ENCODE data around the gene ASCC2.

ASCC2 gene

GRCh38 chr22:29751669-29752068 lies 86.4 kb downstream of the ASCC2 start:
- DNase-seq, result no peak

DNA sequence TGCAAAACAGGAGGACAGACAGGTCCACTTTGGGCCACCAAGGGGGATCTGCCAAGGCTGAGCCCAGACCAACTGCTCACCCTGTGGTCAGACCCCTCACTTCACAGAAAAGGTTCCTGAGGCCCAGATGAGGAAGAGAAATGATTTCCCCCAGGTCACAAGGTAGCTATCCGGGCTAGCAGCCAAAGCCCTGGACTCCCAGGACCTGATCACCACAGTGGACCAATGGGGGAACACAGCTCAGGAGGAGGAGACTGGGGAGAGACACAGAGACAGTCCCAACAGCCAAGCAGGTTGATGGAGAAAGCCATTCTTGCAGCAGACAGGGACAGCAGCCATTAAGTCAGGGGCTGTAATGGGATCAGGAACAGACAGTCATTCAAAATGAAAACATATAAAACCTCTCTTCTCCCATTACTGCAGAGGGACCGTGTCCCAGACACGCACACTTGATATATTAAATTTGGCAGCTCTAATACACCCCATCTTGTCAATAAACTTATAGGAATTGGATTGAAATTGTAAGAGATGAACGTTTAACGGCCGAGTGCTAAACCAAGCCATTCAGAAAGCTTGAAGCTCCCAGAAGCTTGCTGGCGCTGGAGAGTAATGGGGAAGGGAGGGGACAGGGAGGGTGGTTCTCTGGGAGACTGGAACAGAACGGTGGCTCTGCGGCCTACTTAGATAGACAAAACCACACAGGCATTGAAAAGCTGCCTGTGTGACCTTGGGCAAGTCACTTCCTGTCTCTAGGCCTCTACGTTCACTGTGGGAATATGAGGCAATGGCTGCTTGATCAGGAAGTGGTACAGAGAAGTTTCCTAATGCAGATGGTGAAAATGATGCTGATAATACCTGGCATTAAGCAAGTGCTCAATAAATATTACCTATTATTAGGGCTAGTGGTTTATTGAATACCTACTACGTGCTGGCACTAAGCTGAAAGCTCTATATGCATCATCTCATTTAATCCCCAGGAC lies 87.2 kb downstream of the ASCC2 start:
- peak; percentile 89 for DNase-seq

DNA sequence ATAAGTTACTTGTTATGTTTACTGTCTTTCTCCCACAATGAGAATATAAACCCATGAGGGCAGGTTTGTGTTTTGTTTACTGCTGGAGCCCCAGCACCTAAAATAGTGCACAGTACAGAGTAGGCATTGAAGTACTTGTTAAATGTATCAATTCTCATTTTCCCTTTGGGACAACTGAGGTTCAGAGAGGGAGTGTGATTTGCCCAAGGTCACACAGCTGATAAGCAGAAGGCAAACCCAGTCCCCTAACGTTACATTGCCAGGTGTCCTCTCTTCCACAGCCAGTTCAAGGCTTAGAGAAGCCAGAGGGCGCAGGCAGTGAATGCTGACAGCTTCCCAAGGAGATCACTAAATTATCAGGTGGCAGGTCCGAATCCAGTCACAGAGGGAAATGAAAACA lies 88.0 kb downstream of the ASCC2 start:
- DNase-seq, result no peak

DNA sequence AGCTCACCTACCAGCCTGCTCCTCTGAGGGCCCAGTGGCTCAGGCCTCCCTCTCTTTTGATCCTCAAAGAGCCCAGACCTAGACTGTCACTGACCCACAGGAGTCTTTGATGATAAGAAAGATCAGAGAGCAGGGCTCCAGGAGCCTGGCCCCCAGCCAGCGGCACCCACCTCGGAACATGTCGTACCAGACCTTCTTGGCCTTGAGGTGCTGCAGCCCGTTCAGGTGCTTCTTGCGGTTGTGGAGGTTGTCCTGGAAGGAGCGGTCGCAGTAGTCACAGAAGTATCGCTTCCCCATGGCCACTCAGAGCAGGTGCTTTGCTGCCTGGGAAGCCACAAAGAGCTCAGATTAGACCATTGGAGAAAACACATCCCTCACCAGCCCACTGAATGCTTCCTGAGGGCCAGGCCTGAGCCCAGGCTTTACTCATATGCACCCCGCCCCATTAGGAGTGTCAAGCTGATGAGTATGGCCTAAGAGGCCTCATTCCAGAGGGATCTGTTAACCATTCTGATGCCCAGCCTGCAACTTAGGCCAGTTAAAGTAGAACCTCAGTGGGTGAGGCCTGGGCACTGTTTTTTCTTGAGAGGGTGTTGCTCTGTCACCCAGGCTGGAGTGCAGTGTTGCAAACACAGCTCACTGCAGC lies 89.7 kb downstream of the ASCC2 start:
- DNase-seq, result no peak

DNA sequence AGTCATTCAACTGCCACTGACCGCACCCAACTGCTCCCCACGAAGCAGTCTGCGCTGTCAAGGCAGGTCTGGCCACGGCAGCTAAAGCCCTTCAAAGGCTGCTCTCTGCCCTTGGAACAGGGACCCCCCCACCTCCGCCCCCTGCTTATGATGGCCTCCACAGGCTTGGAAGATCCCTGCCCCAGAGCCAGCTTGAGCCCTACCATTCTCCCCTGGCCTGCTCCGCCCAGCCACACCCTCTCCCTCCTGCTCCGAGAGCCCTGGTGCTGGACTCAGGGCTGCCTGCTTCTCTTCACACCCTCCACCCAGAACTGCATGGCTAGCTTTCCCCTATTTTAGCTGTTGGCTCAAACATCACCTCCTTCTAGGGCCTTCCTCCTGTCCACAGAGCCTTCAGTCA lies 90.2 kb downstream of the ASCC2 start:
- DNase-seq, result peak; percentile 48

- no peak for DNase-seq
Measured at GRCh38 chr22:29744902-29745301, 93.2 kb downstream of the ASCC2 start.

GRCh38 chr22:29742326-29742725 lies 95.7 kb downstream of the ASCC2 start:
- DNase-seq, result peak; percentile 63

DNA sequence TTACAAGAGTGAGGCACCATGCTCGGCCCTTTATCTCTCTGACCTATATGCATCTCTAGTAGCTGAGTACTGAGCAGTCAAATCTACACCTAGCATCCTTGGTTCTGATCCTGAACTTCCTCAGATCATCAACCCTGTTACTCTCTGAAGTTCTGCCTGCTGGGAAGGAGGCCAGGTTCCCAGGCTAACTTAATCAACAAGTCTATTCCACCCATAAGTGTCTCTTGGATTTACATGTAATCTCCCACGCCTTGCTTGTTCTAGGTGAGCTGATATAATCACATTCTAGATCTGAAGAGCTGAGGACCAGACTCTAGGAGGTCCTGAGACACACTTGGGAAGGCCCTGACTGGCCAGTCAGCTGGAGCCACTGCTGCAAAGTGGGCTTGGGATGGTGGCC lies 96.1 kb downstream of the ASCC2 start:
- no peak for DNase-seq

DNA sequence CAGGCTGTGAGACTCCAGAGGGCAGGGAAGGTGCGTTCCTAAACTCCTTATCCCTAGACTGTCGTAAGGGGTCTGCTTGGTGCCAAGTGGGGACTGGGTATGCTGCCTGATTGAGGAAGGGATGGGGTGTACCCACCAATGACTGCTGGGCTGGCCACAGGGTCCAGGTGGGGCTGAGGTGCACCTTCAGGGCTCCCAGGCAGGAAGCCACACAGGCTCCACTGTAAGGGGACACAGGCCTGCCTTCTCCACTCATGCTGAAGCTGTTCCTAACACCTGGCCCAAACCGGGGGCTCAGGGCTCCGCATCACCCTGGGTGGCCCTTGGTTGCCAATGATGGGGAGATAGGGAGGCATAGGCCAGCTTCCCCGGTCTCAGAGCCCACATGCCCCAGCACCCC lies 97.9 kb downstream of the ASCC2 start:
- DNase-seq, result no peak

DNA sequence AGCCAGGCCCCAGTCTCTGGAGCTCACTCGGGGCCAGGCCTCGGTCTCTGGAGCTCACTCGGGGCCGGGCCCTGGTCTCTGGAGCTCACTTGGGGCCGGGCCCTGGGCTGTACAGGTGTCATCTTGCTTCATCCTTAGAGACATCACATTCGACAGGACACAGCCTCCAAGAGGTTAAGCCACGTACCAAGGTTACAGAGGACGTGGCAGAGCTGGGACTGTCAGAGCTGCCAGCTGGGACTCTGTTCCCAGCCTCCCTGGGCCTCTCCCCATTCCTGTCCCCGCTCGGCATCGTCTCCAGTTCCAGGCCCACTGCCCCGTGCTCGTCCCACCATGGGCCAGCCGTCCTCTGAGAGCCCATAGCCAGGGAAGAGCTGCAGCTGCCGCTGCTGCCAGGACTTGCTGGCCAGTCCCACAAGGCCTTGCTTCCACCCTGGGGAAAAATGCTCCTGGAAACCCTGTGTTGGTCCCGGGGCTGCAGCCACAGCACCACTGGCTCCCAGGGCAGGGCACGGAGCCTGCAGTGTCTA lies 98.7 kb downstream of the ASCC2 start:
- DNase-seq, result no peak

Measured in hematopoietic multipotent progenitor cell treated with erythropoietin and hydrocortisone succinate and interleukin-3 and kit ligand, for 4 days (in vitro differentiated cells).